NCI-H82 (cell line): ENCODE results near the gene HINT1.
"Not testable (repeated sequence)": the region's sequence is repeated elsewhere in the genome, so short reads cannot be mapped to it uniquely, and the experiment has no call there.

ENCODE experiments used
- DNase-seq: peaks from one replicate; lab custom pipeline; 2025; lab: John Stamatoyannopoulos, UW

Gene HINT1

GRCh38 chr5:131165119-131165727, at the start of gene HINT1:
HINT1 (minus strand) TSS chr5:131165256; CDS start chr5:131165205, 51 bp downstream.
- DNase-seq: peak; percentile 93

GRCh38 chr5:131214609-131215227, 49.7 kb upstream of the HINT1 start:
- DNase-seq: no peak

- no peak for DNase-seq
Observed at GRCh38 chr5:131212471-131213021, 47.5 kb upstream of the HINT1 start.

GRCh38 chr5:131211669-131212068, 46.6 kb upstream of the HINT1 start:
- no peak for DNase-seq

- DNase-seq: no peak
Observed at GRCh38 chr5:131210151-131210510, 45.1 kb upstream of the HINT1 start.

GRCh38 chr5:131209506-131210150, 44.6 kb upstream of the HINT1 start:
- peak; percentile 85 for DNase-seq

GRCh38 chr5:131209175-131209505, 44.1 kb upstream of the HINT1 start:
- DNase-seq: no peak

- DNase-seq: no peak
Observed at GRCh38 chr5:131206772-131207171, 41.7 kb upstream of the HINT1 start.

GRCh38 chr5:131206061-131206460, 41.0 kb upstream of the HINT1 start:
- DNase-seq: no peak

- DNase-seq: no peak
Observed at GRCh38 chr5:131204964-131205363, 39.9 kb upstream of the HINT1 start.

- no peak for DNase-seq
Observed at GRCh38 chr5:131200560-131200959, 35.5 kb upstream of the HINT1 start.

- DNase-seq: no peak
Observed at GRCh38 chr5:131198625-131199024, 33.6 kb upstream of the HINT1 start.

- no peak for DNase-seq
Observed at GRCh38 chr5:131196331-131196730, 31.3 kb upstream of the HINT1 start.

- no peak for DNase-seq
Observed at GRCh38 chr5:131195696-131196095, 30.6 kb upstream of the HINT1 start.

- DNase-seq: no peak
Observed at GRCh38 chr5:131194725-131195124, 29.7 kb upstream of the HINT1 start.

GRCh38 chr5:131193897-131194296, 28.8 kb upstream of the HINT1 start:
- not testable (repeated sequence) for DNase-seq

GRCh38 chr5:131193106-131193505, 28.1 kb upstream of the HINT1 start:
- DNase-seq: no peak

- DNase-seq: no peak
Observed at GRCh38 chr5:131186561-131187256, 21.7 kb upstream of the HINT1 start.

GRCh38 chr5:131185523-131186104, 20.6 kb upstream of the HINT1 start:
- no peak for DNase-seq

GRCh38 chr5:131182839-131183238, 17.8 kb upstream of the HINT1 start:
- no peak for DNase-seq

- DNase-seq: no peak
Observed at GRCh38 chr5:131180407-131180806, 15.4 kb upstream of the HINT1 start.

- DNase-seq: peak; percentile 35
Observed at GRCh38 chr5:131171276-131171810, 6.3 kb upstream of the HINT1 start.
